Immature natural killer cell (primary cell): ENCODE data around the gene ZBTB7A. TPM values are rescaled to one million over a fixed set of nuclear protein-coding genes. Genes with fewer than 3 reads are reported as not detected.
A peak's percentile ranks its signal among the peaks of the same experiment; 100 is the strongest.

Source experiments
- DNase-seq, 3 donors: peaks; one replicate each; pipeline ENCODE4 v3.0.0; 2022; ENCODE audit warnings: mixed read lengths in 1 of 3
- H3K27ac Mint-ChIP-seq, 6 donors: one replicate each; pipeline ENCODE4 v1.8.0; 2020; ENCODE audit warnings: mixed read lengths in 6 of 6, mild to moderate bottlenecking in 5 of 6, inconsistent platforms in 4 of 6, moderate library complexity in 3 of 6
- H3K27me3 Mint-ChIP-seq, 3 donors: one replicate each; pipeline ENCODE4 v1.8.0; 2020 to 2021; ENCODE audit warnings: low read depth in 3 of 3, mild to moderate bottlenecking in 3 of 3, mixed read lengths in 3 of 3, moderate library complexity in 3 of 3, inconsistent platforms in 1 of 3
- H3K36me3 Mint-ChIP-seq, 3 donors: one replicate each; pipeline ENCODE4 v1.8.0; 2020; ENCODE audit warnings: mixed read lengths in 3 of 3, inconsistent platforms in 2 of 3, mild to moderate bottlenecking in 2 of 3
- H3K4me1 Mint-ChIP-seq, 2 donors: one replicate each; pipeline ENCODE4 v1.8.0; 2020; ENCODE audit warnings: inconsistent platforms in 2 of 2, mild to moderate bottlenecking in 2 of 2, mixed read lengths in 2 of 2, moderate library complexity in 1 of 2
- H3K4me3 Mint-ChIP-seq, 5 donors: one replicate each; pipeline ENCODE4 v1.8.0; 2020; ENCODE audit warnings: mild to moderate bottlenecking in 5 of 5, mixed read lengths in 5 of 5, inconsistent platforms in 3 of 5, moderate library complexity in 3 of 5
- H3K9me3 Mint-ChIP-seq, 6 donors: one replicate each; pipeline ENCODE4 v1.8.0; 2020; ENCODE audit warnings: mild to moderate bottlenecking in 6 of 6, mixed read lengths in 6 of 6, inconsistent platforms in 4 of 6, moderate library complexity in 3 of 6
- polyA plus RNA-seq, 3 donors: library from polyadenylated mRNA; unstranded; fragments of 300-500 nt; fragmentation: Illumina TruSeq; gene quantifications; one replicate each; pipeline ENCODE4 v1.2.3, GENCODE V29; 2021

Gene ZBTB7A
- polyA plus RNA-seq, 3 donors from 2014 or later: 10.2 to 62.3 (median 29.0) TPM

DNA sequence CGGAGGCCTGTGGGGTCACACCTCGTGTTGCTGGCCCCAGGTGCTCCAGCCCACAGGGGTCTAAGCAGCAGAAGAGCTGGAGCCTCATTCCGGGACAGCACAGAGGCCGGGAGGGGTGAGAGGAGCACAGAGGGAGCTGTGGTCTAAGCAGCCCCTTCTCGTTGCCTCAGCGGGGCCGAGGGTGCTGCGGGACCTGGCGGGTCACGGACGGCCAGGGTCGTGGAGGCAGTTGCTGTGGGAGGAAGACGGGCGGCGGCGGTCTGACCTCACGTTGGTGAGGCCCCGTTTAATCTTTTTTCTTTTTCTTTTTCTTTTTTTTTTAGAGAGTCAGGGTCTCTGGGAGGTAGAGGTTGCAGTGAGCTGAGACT, 37.5 kb downstream of the ZBTB7A start:
- no peak overlapping the region for H3K4me3 Mint-ChIP-seq
- no peaks in the 10 kb centered on the region for H3K36me3 Mint-ChIP-seq
- no peak for DNase-seq
- H3K9me3 Mint-ChIP-seq: no peaks in the 10 kb centered on the region
- H3K27ac Mint-ChIP-seq: no peak overlapping the region
- H3K27me3 Mint-ChIP-seq: peaks cover 0 to 4% (median 3%) of the 10 kb centered on the region in 3 donors
- H3K4me1 Mint-ChIP-seq: no peaks in the 10 kb centered on the region

- H3K4me1 Mint-ChIP-seq: no peaks in the 10 kb centered on the region
- H3K27ac Mint-ChIP-seq: no peak overlapping the region
- no peak overlapping the region for H3K4me3 Mint-ChIP-seq
- peaks cover 0 to 4% (median 3%) of the 10 kb centered on the region in 3 donors for H3K27me3 Mint-ChIP-seq
- DNase-seq: no peak
- H3K9me3 Mint-ChIP-seq: no peaks in the 10 kb centered on the region
- H3K36me3 Mint-ChIP-seq: no peaks in the 10 kb centered on the region
Measured at GRCh38 chr19:4028334-4029246, 38.1 kb downstream of the ZBTB7A start.

DNA sequence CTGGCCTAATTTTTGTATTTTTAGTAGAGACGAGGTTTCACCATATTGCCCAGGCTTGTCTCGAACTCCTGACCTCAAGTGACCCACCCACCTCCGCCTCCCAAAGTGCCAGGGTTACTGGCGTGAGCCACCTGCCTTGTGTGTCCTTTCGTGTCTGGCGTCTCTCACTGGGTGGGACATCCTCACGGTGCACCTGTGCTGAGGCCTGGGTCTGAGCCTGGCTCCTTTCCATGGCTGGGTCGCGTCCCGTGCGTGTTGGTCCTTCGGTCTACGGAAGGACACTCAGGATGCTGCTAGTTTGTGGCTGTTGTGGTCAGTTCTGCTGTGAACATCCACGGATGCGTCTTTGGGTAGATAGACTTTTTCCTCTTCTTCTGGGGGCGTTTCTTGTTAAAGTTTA, 39.6 kb downstream of the ZBTB7A start:
- H3K9me3 Mint-ChIP-seq: no peaks in the 10 kb centered on the region
- no peaks in the 10 kb centered on the region for H3K4me1 Mint-ChIP-seq
- no peak overlapping the region for H3K4me3 Mint-ChIP-seq
- H3K27ac Mint-ChIP-seq: no peak overlapping the region
- peaks cover 0 to 4% (median 3%) of the 10 kb centered on the region in 3 donors for H3K27me3 Mint-ChIP-seq
- DNase-seq: no peak
- H3K36me3 Mint-ChIP-seq: peaks cover 0 to under 1% (median 0%) of the 10 kb centered on the region in 3 donors

DNA sequence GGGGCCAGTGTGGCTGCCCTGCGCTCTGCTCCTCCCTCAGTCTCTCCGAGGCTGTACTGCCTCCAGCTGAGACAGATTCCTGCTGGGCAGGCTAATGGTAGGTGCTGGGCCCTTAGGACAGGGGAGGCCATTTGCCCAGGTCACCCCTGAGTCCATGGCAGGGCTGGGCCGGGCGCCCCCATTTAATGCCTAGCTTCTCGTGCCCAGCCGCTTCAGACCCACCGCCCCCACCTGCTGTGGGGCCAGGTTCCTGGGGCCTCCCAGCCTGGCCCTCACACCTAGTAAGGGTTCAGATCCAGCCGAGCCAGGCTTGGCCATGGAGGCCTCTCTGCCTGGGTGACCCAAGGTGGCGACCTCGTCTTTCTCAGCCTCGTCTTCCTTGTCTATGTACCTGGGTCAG, 41.4 kb downstream of the ZBTB7A start:
- H3K27ac Mint-ChIP-seq: no peak overlapping the region
- H3K36me3 Mint-ChIP-seq: peaks cover 0 to 3% (median 0%) of the 10 kb centered on the region in 3 donors

GRCh38 chr19:4023600-4024398, 42.9 kb downstream of the ZBTB7A start:
- no peak for DNase-seq
- no peak overlapping the region for H3K4me3 Mint-ChIP-seq
- H3K36me3 Mint-ChIP-seq: peaks cover 0 to 3% (median 0%) of the 10 kb centered on the region in 3 donors
- H3K27me3 Mint-ChIP-seq: peaks cover 0 to 4% (median 1%) of the 10 kb centered on the region in 3 donors
- no peaks in the 10 kb centered on the region for H3K9me3 Mint-ChIP-seq
- no peak overlapping the region for H3K27ac Mint-ChIP-seq
- peaks cover 8% of the 10 kb centered on the region in 2 donors for H3K4me1 Mint-ChIP-seq

More for the DNA sequence above, 41.4 kb downstream of the ZBTB7A start:
- no peak overlapping the region for H3K4me3 Mint-ChIP-seq
- H3K27me3 Mint-ChIP-seq: peaks cover 0 to 4% (median 4%) of the 10 kb centered on the region in 3 donors
- H3K4me1 Mint-ChIP-seq: peaks cover 5% of the 10 kb centered on the region in 2 donors
- no peaks in the 10 kb centered on the region for H3K9me3 Mint-ChIP-seq
- no peak for DNase-seq

GRCh38 chr19:4019578-4019977, 47.1 kb downstream of the ZBTB7A start:
- Mint-ChIP-seq H3K9me3 (no peaks in the 10 kb centered on the region), H3K4me3 (no peak overlapping the region), H3K4me1 (peaks cover 8 to 11% of the 10 kb centered on the region in 2 donors), H3K27me3 (peaks cover 0 to 7% (median 4%) of the 10 kb centered on the region in 3 donors), H3K27ac (no peak overlapping the region), H3K36me3 (peaks cover 0 to 3% (median 0%) of the 10 kb centered on the region in 3 donors)
- DNase-seq: no peak

DNA sequence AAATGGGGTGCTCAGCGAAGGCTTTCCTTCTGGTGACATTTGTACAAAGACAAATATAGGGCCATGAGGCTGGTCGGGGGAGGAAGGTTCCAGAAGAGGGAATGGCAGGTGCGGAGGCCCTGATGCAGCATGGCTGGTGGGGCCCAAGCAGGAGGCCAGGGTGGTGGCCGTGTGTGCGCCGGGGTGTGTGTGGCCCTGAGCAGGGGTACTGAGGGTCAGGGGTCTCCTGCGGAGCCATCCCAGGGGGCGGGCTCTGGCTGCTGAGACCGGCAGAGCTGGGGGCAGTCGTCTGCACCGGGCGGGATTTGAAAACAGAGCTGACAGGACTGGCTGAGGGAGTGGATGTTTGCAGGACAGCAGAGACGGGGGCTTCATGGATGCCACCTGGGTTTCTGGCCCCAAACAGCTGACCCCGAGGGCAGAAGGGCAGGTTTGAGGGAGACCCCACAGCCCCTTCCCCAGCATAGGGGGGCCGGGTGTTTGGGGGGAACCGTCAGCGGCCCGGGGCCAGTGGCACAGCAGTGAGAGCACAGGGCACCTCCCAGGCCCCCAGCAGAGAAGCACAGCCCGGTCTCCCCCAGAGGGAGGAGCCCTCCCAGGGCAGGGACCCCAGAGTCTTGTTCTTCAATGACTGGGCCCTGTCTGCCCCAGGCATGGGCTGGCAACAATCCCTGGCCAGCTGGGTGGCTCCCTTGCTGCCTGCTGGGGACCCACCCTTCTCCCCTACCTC, 47.8 kb downstream of the ZBTB7A start:
- DNase-seq: no peak
- Mint-ChIP-seq H3K4me1 (peaks cover 8 to 12% of the 10 kb centered on the region in 2 donors), H3K27me3 (peaks cover 2 to 7% (median 2%) of the 10 kb centered on the region in 3 donors), H3K9me3 (no peaks in the 10 kb centered on the region), H3K4me3 (no peak overlapping the region), H3K36me3 (peaks cover 0 to 3% (median 0%) of the 10 kb centered on the region in 3 donors), H3K27ac (no peak overlapping the region)

DNA sequence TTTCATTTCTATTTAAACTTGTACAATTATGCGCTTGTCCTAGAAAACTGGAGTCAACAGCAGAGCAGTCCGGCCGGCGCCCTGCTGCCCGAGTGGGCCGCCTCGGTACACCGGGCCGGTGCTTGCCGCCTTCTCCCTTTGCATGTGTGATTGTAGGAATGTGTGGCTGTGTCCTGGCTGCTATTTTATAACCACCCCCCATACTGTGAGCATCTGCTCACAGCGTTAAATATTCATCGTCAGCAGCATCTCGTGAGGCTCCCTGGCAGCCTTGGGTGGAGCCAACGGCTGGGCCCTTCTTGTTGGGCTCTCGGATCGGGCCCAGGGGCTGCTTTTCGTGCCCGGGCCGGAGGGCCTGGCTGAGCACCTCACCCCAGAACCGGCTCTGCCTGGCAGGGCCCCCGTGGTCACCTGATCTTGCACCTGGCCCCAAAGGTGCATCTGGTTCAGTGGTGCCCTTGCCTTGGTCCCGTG, 48.5 kb downstream of the ZBTB7A start:
- no peak for DNase-seq
- Mint-ChIP-seq H3K36me3 (peaks cover 0 to 3% (median 0%) of the 10 kb centered on the region in 3 donors), H3K27me3 (peaks cover 2 to 7% (median 2%) of the 10 kb centered on the region in 3 donors), H3K9me3 (no peaks in the 10 kb centered on the region), H3K4me1 (peaks cover 8 to 13% of the 10 kb centered on the region in 2 donors), H3K27ac (peak overlapping the region in 1 of 6 donors; percentile 24), H3K4me3 (no peak overlapping the region)

GRCh38 chr19:4016903-4017638, 49.6 kb downstream of the ZBTB7A start:
- Mint-ChIP-seq H3K36me3 (peaks cover 0 to 2% (median 0%) of the 10 kb centered on the region in 3 donors), H3K27ac (no peak overlapping the region), H3K27me3 (peaks cover 2 to 8% (median 2%) of the 10 kb centered on the region in 3 donors), H3K4me3 (no peak overlapping the region), H3K9me3 (no peaks in the 10 kb centered on the region), H3K4me1 (peaks cover 8 to 17% of the 10 kb centered on the region in 2 donors)
- DNase-seq: no peak

GRCh38 chr19:4016486-4016885, 50.2 kb downstream of the ZBTB7A start:
- Mint-ChIP-seq H3K27ac (peak overlapping the region in 2 of 6 donors; percentile 17 to 88), H3K4me3 (no peak overlapping the region), H3K9me3 (no peaks in the 10 kb centered on the region), H3K36me3 (no peaks in the 10 kb centered on the region), H3K27me3 (peaks cover 2 to 9% (median 2%) of the 10 kb centered on the region in 3 donors), H3K4me1 (peaks cover 8 to 17% of the 10 kb centered on the region in 2 donors)
- DNase-seq: no peak

GRCh38 chr19:4015705-4016402, 50.8 kb downstream of the ZBTB7A start:
- Mint-ChIP-seq H3K4me1 (peaks cover 8 to 21% of the 10 kb centered on the region in 2 donors), H3K27ac (no peak overlapping the region), H3K27me3 (peaks cover 2 to 10% (median 2%) of the 10 kb centered on the region in 3 donors), H3K36me3 (no peaks in the 10 kb centered on the region), H3K9me3 (no peaks in the 10 kb centered on the region), H3K4me3 (no peak overlapping the region)
- DNase-seq: no peak
